ENCODE results near the gene PDHX.

The PDHX gene

GRCh38 chr11:34957606-34958005 is 41.2 kb downstream of the PDHX start:
- Histone ChIP-seq H3K4me1 (ENCODE audit: control insufficient read depth, insufficient read depth, low read length, unreplicated experiment) (no peaks in the 10 kb centered on the region), H3K27me3 (ENCODE audit: insufficient read depth, low read length) (no peaks in the 10 kb centered on the region), H3K36me3 (ENCODE audit: insufficient read depth, low read length) (peaks cover 18% of the 10 kb centered on the region), H3K27ac (ENCODE audit: low read depth, low read length) (no peak overlapping the region), H3K79me2 (ENCODE audit: control insufficient read depth, insufficient read depth, low read length, unreplicated experiment) (no peaks in the 10 kb centered on the region), H2AFZ (ENCODE audit: low read length, unreplicated experiment) (no peak overlapping the region), H3K4me3 (ENCODE audit: low read depth, low read length) (no peak overlapping the region)

- H3K79me2 ChIP-seq (ENCODE audit: control insufficient read depth, insufficient read depth, low read length, unreplicated experiment): no peaks in the 10 kb centered on the region
- H3K4me3 ChIP-seq (ENCODE audit: low read depth, low read length): no peak overlapping the region
- no peak overlapping the region for H2AFZ ChIP-seq (ENCODE audit: low read length, unreplicated experiment)
- no peaks in the 10 kb centered on the region for H3K27me3 ChIP-seq (ENCODE audit: insufficient read depth, low read length)
- peaks cover 18% of the 10 kb centered on the region for H3K36me3 ChIP-seq (ENCODE audit: insufficient read depth, low read length)
- no peak overlapping the region for H3K27ac ChIP-seq (ENCODE audit: low read depth, low read length)
- H3K4me1 ChIP-seq (ENCODE audit: control insufficient read depth, insufficient read depth, low read length, unreplicated experiment): no peaks in the 10 kb centered on the region
Measured at GRCh38 chr11:34959770-34960169, 43.4 kb downstream of the PDHX start.

GRCh38 chr11:34960277-34960676 is 43.9 kb downstream of the PDHX start:
- Histone ChIP-seq H3K27ac (ENCODE audit: low read depth, low read length) (no peak overlapping the region), H3K27me3 (ENCODE audit: insufficient read depth, low read length) (no peaks in the 10 kb centered on the region), H3K4me3 (ENCODE audit: low read depth, low read length) (no peak overlapping the region), H3K4me1 (ENCODE audit: control insufficient read depth, insufficient read depth, low read length, unreplicated experiment) (no peaks in the 10 kb centered on the region), H3K79me2 (ENCODE audit: control insufficient read depth, insufficient read depth, low read length, unreplicated experiment) (no peaks in the 10 kb centered on the region), H2AFZ (ENCODE audit: low read length, unreplicated experiment) (no peak overlapping the region), H3K36me3 (ENCODE audit: insufficient read depth, low read length) (peaks cover 18% of the 10 kb centered on the region)

GRCh38 chr11:34962034-34962433 is 45.6 kb downstream of the PDHX start:
- peaks cover 15% of the 10 kb centered on the region for H3K36me3 ChIP-seq (ENCODE audit: insufficient read depth, low read length)
- no peaks in the 10 kb centered on the region for H3K27me3 ChIP-seq (ENCODE audit: insufficient read depth, low read length)

GRCh38 chr11:34963351-34963750 is 46.9 kb downstream of the PDHX start:
- Histone ChIP-seq H3K36me3 (ENCODE audit: insufficient read depth, low read length) (peaks cover 14% of the 10 kb centered on the region), H3K27ac (ENCODE audit: low read depth, low read length) (no peak overlapping the region)

More at GRCh38 chr11:34962034-34962433, 45.6 kb downstream of the PDHX start:
- H3K4me1 ChIP-seq (ENCODE audit: control insufficient read depth, insufficient read depth, low read length, unreplicated experiment): no peaks in the 10 kb centered on the region
- no peak overlapping the region for H2AFZ ChIP-seq (ENCODE audit: low read length, unreplicated experiment)
- H3K27ac ChIP-seq (ENCODE audit: low read depth, low read length): no peak overlapping the region
- H3K79me2 ChIP-seq (ENCODE audit: control insufficient read depth, insufficient read depth, low read length, unreplicated experiment): no peaks in the 10 kb centered on the region
- no peak overlapping the region for H3K4me3 ChIP-seq (ENCODE audit: low read depth, low read length)

GRCh38 chr11:34964610-34965331 is 48.4 kb downstream of the PDHX start:
- Histone ChIP-seq H3K4me3 (ENCODE audit: low read depth, low read length) (no peak overlapping the region), H3K4me1 (ENCODE audit: control insufficient read depth, insufficient read depth, low read length, unreplicated experiment) (no peaks in the 10 kb centered on the region), H2AFZ (ENCODE audit: low read length, unreplicated experiment) (no peak overlapping the region), H3K27ac (ENCODE audit: low read depth, low read length) (no peak overlapping the region), H3K27me3 (ENCODE audit: insufficient read depth, low read length) (no peaks in the 10 kb centered on the region), H3K79me2 (ENCODE audit: control insufficient read depth, insufficient read depth, low read length, unreplicated experiment) (no peaks in the 10 kb centered on the region), H3K36me3 (ENCODE audit: insufficient read depth, low read length) (peaks cover 16% of the 10 kb centered on the region)

More at GRCh38 chr11:34963351-34963750, 46.9 kb downstream of the PDHX start:
- Histone ChIP-seq H3K4me1 (ENCODE audit: control insufficient read depth, insufficient read depth, low read length, unreplicated experiment) (no peaks in the 10 kb centered on the region), H3K79me2 (ENCODE audit: control insufficient read depth, insufficient read depth, low read length, unreplicated experiment) (no peaks in the 10 kb centered on the region), H3K27me3 (ENCODE audit: insufficient read depth, low read length) (no peaks in the 10 kb centered on the region), H2AFZ (ENCODE audit: low read length, unreplicated experiment) (no peak overlapping the region), H3K4me3 (ENCODE audit: low read depth, low read length) (no peak overlapping the region)

GRCh38 chr11:34968862-34969261 is 52.4 kb downstream of the PDHX start:
- Histone ChIP-seq H3K27ac (ENCODE audit: low read depth, low read length) (no peak overlapping the region), H3K79me2 (ENCODE audit: control insufficient read depth, insufficient read depth, low read length, unreplicated experiment) (no peaks in the 10 kb centered on the region), H3K27me3 (ENCODE audit: insufficient read depth, low read length) (no peaks in the 10 kb centered on the region), H2AFZ (ENCODE audit: low read length, unreplicated experiment) (no peak overlapping the region), H3K4me1 (ENCODE audit: control insufficient read depth, insufficient read depth, low read length, unreplicated experiment) (peaks cover 9% of the 10 kb centered on the region), H3K4me3 (ENCODE audit: low read depth, low read length) (no peak overlapping the region), H3K36me3 (ENCODE audit: insufficient read depth, low read length) (peaks cover 39% of the 10 kb centered on the region)

GRCh38 chr11:34970033-34970432 is 53.6 kb downstream of the PDHX start:
- peaks cover 13% of the 10 kb centered on the region for H3K4me1 ChIP-seq (ENCODE audit: control insufficient read depth, insufficient read depth, low read length, unreplicated experiment)
- H3K4me3 ChIP-seq (ENCODE audit: low read depth, low read length): no peak overlapping the region
- H2AFZ ChIP-seq (ENCODE audit: low read length, unreplicated experiment): no peak overlapping the region
- H3K27me3 ChIP-seq (ENCODE audit: insufficient read depth, low read length): no peaks in the 10 kb centered on the region
- peaks cover 49% of the 10 kb centered on the region for H3K36me3 ChIP-seq (ENCODE audit: insufficient read depth, low read length)
- peaks cover 1% of the 10 kb centered on the region for H3K79me2 ChIP-seq (ENCODE audit: control insufficient read depth, insufficient read depth, low read length, unreplicated experiment)
- no peak overlapping the region for H3K27ac ChIP-seq (ENCODE audit: low read depth, low read length)

- H3K36me3 ChIP-seq (ENCODE audit: insufficient read depth, low read length): peaks cover 49% of the 10 kb centered on the region
- H3K79me2 ChIP-seq (ENCODE audit: control insufficient read depth, insufficient read depth, low read length, unreplicated experiment): peaks cover 5% of the 10 kb centered on the region
- H3K27ac ChIP-seq (ENCODE audit: low read depth, low read length): no peak overlapping the region
- H3K4me3 ChIP-seq (ENCODE audit: low read depth, low read length): no peak overlapping the region
- no peak overlapping the region for H2AFZ ChIP-seq (ENCODE audit: low read length, unreplicated experiment)
- H3K27me3 ChIP-seq (ENCODE audit: insufficient read depth, low read length): no peaks in the 10 kb centered on the region
- peaks cover 17% of the 10 kb centered on the region for H3K4me1 ChIP-seq (ENCODE audit: control insufficient read depth, insufficient read depth, low read length, unreplicated experiment)
Measured at GRCh38 chr11:34970480-34970879, 54.1 kb downstream of the PDHX start.

- H3K27ac ChIP-seq (ENCODE audit: low read depth, low read length): no peak overlapping the region
- peaks cover 7% of the 10 kb centered on the region for H3K79me2 ChIP-seq (ENCODE audit: control insufficient read depth, insufficient read depth, low read length, unreplicated experiment)
- H3K27me3 ChIP-seq (ENCODE audit: insufficient read depth, low read length): no peaks in the 10 kb centered on the region
- H3K4me3 ChIP-seq (ENCODE audit: low read depth, low read length): no peak overlapping the region
- H2AFZ ChIP-seq (ENCODE audit: low read length, unreplicated experiment): no peak overlapping the region
- peaks cover 32% of the 10 kb centered on the region for H3K4me1 ChIP-seq (ENCODE audit: control insufficient read depth, insufficient read depth, low read length, unreplicated experiment)
- peaks cover 49% of the 10 kb centered on the region for H3K36me3 ChIP-seq (ENCODE audit: insufficient read depth, low read length)
Measured at GRCh38 chr11:34971928-34972327, 55.5 kb downstream of the PDHX start.

- H3K79me2 ChIP-seq (ENCODE audit: control insufficient read depth, insufficient read depth, low read length, unreplicated experiment): peaks cover 7% of the 10 kb centered on the region
- H3K27ac ChIP-seq (ENCODE audit: low read depth, low read length): no peak overlapping the region
- no peaks in the 10 kb centered on the region for H3K27me3 ChIP-seq (ENCODE audit: insufficient read depth, low read length)
- no peak overlapping the region for H3K4me3 ChIP-seq (ENCODE audit: low read depth, low read length)
- peaks cover 34% of the 10 kb centered on the region for H3K4me1 ChIP-seq (ENCODE audit: control insufficient read depth, insufficient read depth, low read length, unreplicated experiment)
- H2AFZ ChIP-seq (ENCODE audit: low read length, unreplicated experiment): no peak overlapping the region
- H3K36me3 ChIP-seq (ENCODE audit: insufficient read depth, low read length): peaks cover 47% of the 10 kb centered on the region
Measured at GRCh38 chr11:34972366-34972765, 55.9 kb downstream of the PDHX start.

Measured in ACC112 (cell line).